Measurements from ENCODE around the gene AMIGO2. TPM values are rescaled to one million over a fixed set of nuclear protein-coding genes. Genes with fewer than 3 reads are reported as not detected.
"Not testable (repeated sequence)": the region's sequence is repeated elsewhere in the genome, so short reads cannot be mapped to it uniquely, and the experiment has no call there.

The AMIGO2 gene
- total RNA-seq, 6 experiments from 2014 or later, result 0.88 to 4.3 (median 1.9) TPM

GRCh38 chr12:47053961-47054360 is 25.8 kb downstream of the AMIGO2 start:
- ATAC-seq (no peak), DNase-seq (no peak)
- TF ChIP-seq CTCF (IDR thresholded peaks at IDR 0.05) (no peak), POLR2A (IDR thresholded peaks at IDR 0.05) (no peak)
- Histone ChIP-seq H3K36me3 (no peaks in the 10 kb centered on the region), H3K4me1 (no peaks in the 10 kb centered on the region), H3K27me3 (no peaks in the 10 kb centered on the region), H3K27ac (no peak overlapping the region), H3K4me3 (no peak overlapping the region), H3K9me3 (peaks cover 0 to 3% (median 0%) of the 10 kb centered on the region in 4 donors)
- intact Hi-C loops (cut with DNase I), result no loop called here

- Histone ChIP-seq H3K27me3 (no peaks in the 10 kb centered on the region), H3K9me3 (peaks cover 0 to 3% (median 0%) of the 10 kb centered on the region in 4 donors), H3K27ac (no peak overlapping the region), H3K4me3 (no peak overlapping the region), H3K4me1 (no peaks in the 10 kb centered on the region), H3K36me3 (no peaks in the 10 kb centered on the region)
- TF ChIP-seq CTCF (IDR thresholded peaks at IDR 0.05) (no peak), POLR2A (IDR thresholded peaks at IDR 0.05) (no peak)
- DNase-seq (no peak), ATAC-seq (no peak)
- whole genome bisulfite sequencing (ENCODE audit: insufficient coverage, low coverage, low lambda C conversion rate, missing lambda C conversion rate), result 73% methylated on average over 2 of the region's 2 CpGs
- intact Hi-C loops (cut with DNase I), result no loop called here
Observed at GRCh38 chr12:47052274-47052673, 27.5 kb downstream of the AMIGO2 start.

DNA sequence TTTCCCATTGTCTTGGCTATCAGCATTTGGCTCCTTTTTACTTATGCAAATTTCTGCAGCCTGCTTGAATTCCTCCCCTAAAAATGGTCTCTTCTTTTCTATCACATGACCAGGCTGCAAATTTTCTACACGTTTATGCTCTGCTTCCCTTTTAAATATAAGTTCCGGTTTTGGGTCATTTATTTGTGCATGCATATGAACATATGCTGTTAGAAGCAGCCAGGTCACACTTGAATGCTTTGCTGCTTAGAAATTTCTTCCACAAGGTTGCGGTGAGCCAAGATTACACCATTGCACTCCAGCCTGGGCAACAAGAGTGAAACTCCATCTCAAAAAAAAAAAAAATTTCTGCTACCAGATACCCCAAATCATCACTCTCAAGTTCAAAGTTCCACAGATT is 28.5 kb downstream of the AMIGO2 start:
- H3K4me1 ChIP-seq; H3K27ac ChIP-seq; intact Hi-C loops (cut with DNase I); DNase-seq; H3K9me3 ChIP-seq; H3K27me3 ChIP-seq; H3K4me3 ChIP-seq; H3K36me3 ChIP-seq; ATAC-seq: not testable (repeated sequence)
- 90% methylated on average over 3 of the region's 3 CpGs for WGBS (ENCODE audit: insufficient coverage, low coverage, low lambda C conversion rate, missing lambda C conversion rate)

DNA sequence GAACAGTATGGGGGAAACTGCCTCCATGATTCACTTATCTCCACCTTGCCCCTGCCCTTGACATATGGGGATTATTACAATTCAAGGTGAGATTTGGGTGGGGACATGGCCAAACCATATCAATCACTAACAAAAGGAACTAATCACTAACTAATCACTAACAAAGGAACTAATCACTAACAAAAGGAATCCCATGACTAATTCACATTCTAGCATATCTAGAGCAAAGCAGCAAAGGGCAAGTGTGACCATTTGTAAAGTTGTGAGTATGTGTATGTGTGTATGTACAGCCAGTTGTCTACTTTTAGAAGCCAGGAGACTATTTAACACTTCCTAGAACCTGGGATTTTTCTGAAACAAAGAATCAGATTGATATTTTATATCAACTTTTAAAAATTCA is 31.2 kb downstream of the AMIGO2 start:
- H3K27ac ChIP-seq, result no peak overlapping the region
- H3K4me3 ChIP-seq, result no peak overlapping the region
- H3K27me3 ChIP-seq, result no peaks in the 10 kb centered on the region
- H3K4me1 ChIP-seq, result no peaks in the 10 kb centered on the region
- H3K36me3 ChIP-seq, result no peaks in the 10 kb centered on the region
- no peak for TF ChIP-seq CTCF (IDR thresholded peaks at IDR 0.05)
- no peak for TF ChIP-seq POLR2A (IDR thresholded peaks at IDR 0.05)
- DNase-seq (no peak), ATAC-seq (no peak)
- H3K9me3 ChIP-seq, result peaks cover 0 to 3% (median 0%) of the 10 kb centered on the region in 4 donors
- intact Hi-C loops (cut with DNase I), result no loop called here

DNA sequence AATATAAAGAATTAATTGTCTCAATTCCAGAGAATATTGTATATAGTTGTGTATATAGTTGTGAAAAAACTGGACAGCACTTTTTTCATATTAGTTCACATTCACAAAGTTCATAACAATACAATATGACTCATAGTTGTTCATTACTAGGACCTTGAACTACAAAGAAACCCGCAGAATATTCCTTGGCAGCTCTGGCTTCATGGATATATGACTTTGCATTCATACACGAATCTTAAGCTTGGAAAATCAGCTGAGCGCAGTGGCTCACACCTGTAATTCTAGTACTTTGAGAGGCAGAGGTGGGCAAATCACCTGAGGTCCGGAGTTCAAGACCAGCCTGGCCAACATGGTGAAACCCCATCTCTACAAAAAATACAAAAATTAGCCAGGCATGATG is 38.4 kb downstream of the AMIGO2 start:
- Histone ChIP-seq H3K36me3 (no peaks in the 10 kb centered on the region), H3K4me3 (no peak overlapping the region), H3K9me3 (no peaks in the 10 kb centered on the region), H3K27ac (no peak overlapping the region), H3K4me1 (peaks cover 0 to 5% (median 2%) of the 10 kb centered on the region in 4 donors), H3K27me3 (no peaks in the 10 kb centered on the region)
- DNase-seq, result no peak
- no peak for ATAC-seq
- WGBS (ENCODE audit: insufficient coverage, low coverage, low lambda C conversion rate, missing lambda C conversion rate), result 81% methylated on average over 4 of the region's 4 CpGs
- TF ChIP-seq CTCF (IDR thresholded peaks at IDR 0.05) (no peak), POLR2A (IDR thresholded peaks at IDR 0.05) (no peak)
- intact Hi-C loops (cut with DNase I), result no loop called here
